Mammary epithelial cell (primary cell): ENCODE measurements around the gene RMI1.

ENCODE experiments used
- EZH2 ChIP-seq: IDR thresholded peaks from 2 replicates; pipeline ENCODE4 v1.6.1; 2012; ENCODE audit warnings: low read length, inconsistent platforms, borderline replicate concordance
- TF ChIP-seq, protein P1 (sequence below), 2 donors: IDR thresholded peaks in 1 of 2; conservative IDR thresholded peaks in 1 of 2; 2 replicates each; pipeline ENCODE4 v1.5.1; 2011 to 2012; ENCODE audit warnings: inconsistent platforms in 2 of 2, low read length in 2 of 2, mild to moderate bottlenecking in 2 of 2, control low read depth in 1 of 2, low read depth in 1 of 2; ENCODE audit not compliant: insufficient read depth in 1 of 2; ENCODE audit errors: extremely low read depth in 1 of 2

- TF ChIP-seq, protein P1, sequence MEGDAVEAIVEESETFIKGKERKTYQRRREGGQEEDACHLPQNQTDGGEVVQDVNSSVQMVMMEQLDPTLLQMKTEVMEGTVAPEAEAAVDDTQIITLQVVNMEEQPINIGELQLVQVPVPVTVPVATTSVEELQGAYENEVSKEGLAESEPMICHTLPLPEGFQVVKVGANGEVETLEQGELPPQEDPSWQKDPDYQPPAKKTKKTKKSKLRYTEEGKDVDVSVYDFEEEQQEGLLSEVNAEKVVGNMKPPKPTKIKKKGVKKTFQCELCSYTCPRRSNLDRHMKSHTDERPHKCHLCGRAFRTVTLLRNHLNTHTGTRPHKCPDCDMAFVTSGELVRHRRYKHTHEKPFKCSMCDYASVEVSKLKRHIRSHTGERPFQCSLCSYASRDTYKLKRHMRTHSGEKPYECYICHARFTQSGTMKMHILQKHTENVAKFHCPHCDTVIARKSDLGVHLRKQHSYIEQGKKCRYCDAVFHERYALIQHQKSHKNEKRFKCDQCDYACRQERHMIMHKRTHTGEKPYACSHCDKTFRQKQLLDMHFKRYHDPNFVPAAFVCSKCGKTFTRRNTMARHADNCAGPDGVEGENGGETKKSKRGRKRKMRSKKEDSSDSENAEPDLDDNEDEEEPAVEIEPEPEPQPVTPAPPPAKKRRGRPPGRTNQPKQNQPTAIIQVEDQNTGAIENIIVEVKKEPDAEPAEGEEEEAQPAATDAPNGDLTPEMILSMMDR (conservative IDR thresholded peaks at IDR 0.05 in 1 of 2, IDR thresholded peaks at IDR 0.05 in 1 of 2; ENCODE audit: extremely low read depth in 1 of 2, insufficient read depth in 1 of 2, low read depth in 1 of 2, low read length in 2 of 2): no peak
- TF ChIP-seq EZH2: no peak
These were observed 8.3 kb upstream of the RMI1 start for GRCh38 chr9:83972286-83972685.
